OCI-LY1 (cell line): Measurements from ENCODE around the gene GPR142.

ENCODE experiments used
- EZH2 ChIP-seq: fragments of 200-600 bp; sonication (generic), shearing (Covaris generic); IDR thresholded peaks from 2 replicates; pipeline ENCODE4 v1.8.0; 2017; ENCODE audit warnings: borderline replicate concordance, mixed run types, mild to moderate bottlenecking, antibody characterized with exemption, low read length, moderate library complexity, mixed read lengths
- TF ChIP-seq, protein P1 (sequence below): fragments of 200-600 bp; sonication (generic), shearing (Covaris generic); IDR thresholded peaks from 2 replicates; pipeline ENCODE4 v1.5.1; 2017; ENCODE audit warnings: mild to moderate bottlenecking, antibody characterized with exemption, low read length, moderate library complexity, mixed read lengths

DNA sequence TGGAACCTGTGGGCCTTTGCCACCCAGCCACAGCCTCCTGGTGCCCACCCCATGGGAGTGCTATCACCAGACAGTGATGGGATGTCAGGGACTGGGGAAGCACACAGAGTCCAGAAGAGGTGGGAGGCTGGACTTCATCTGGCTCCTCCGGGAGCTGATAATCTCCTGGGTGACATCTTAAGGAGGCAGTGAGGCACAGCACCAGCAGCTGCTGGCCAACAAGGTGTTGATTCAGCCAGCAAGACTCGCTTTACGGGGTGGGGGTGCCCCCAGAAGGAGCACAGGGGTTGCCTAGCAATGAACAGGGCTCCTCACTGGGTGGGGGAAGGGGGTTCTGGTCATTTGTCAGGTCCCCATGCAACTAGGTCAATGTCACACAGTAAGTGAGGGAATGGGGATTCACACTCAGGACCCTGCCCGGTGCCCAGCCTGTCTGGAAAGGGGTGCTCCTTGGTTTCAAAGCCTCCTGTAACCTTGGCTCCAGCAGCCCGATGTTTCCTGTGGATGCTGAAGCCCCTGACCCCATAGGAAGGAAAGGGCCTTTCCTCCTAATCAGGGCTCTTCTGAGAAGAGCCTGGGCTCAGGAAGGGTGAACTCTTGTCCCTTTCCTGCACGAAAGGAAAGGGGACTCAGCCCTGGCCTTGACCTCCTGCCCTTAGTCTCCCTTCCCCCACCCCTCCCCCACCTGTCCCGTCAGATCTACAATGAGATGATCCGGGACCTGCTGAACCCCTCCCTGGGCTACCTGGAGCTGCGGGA, 23.6 kb upstream of the GPR142 start:
- TF ChIP-seq, protein P1, sequence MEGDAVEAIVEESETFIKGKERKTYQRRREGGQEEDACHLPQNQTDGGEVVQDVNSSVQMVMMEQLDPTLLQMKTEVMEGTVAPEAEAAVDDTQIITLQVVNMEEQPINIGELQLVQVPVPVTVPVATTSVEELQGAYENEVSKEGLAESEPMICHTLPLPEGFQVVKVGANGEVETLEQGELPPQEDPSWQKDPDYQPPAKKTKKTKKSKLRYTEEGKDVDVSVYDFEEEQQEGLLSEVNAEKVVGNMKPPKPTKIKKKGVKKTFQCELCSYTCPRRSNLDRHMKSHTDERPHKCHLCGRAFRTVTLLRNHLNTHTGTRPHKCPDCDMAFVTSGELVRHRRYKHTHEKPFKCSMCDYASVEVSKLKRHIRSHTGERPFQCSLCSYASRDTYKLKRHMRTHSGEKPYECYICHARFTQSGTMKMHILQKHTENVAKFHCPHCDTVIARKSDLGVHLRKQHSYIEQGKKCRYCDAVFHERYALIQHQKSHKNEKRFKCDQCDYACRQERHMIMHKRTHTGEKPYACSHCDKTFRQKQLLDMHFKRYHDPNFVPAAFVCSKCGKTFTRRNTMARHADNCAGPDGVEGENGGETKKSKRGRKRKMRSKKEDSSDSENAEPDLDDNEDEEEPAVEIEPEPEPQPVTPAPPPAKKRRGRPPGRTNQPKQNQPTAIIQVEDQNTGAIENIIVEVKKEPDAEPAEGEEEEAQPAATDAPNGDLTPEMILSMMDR = no peak
- TF ChIP-seq EZH2 = no peak
